ENCODE data around the gene RRP1B. TPM values are rescaled to one million over a fixed set of nuclear protein-coding genes. Genes with fewer than 3 reads are reported as not detected.

RRP1B gene
- total and polyA plus RNA-seq, 2 of the 13 experiments (the other 11 are each of a cell fraction or from before 2014, with no cell fraction given), result 16.3 to 46.2 TPM

DNA sequence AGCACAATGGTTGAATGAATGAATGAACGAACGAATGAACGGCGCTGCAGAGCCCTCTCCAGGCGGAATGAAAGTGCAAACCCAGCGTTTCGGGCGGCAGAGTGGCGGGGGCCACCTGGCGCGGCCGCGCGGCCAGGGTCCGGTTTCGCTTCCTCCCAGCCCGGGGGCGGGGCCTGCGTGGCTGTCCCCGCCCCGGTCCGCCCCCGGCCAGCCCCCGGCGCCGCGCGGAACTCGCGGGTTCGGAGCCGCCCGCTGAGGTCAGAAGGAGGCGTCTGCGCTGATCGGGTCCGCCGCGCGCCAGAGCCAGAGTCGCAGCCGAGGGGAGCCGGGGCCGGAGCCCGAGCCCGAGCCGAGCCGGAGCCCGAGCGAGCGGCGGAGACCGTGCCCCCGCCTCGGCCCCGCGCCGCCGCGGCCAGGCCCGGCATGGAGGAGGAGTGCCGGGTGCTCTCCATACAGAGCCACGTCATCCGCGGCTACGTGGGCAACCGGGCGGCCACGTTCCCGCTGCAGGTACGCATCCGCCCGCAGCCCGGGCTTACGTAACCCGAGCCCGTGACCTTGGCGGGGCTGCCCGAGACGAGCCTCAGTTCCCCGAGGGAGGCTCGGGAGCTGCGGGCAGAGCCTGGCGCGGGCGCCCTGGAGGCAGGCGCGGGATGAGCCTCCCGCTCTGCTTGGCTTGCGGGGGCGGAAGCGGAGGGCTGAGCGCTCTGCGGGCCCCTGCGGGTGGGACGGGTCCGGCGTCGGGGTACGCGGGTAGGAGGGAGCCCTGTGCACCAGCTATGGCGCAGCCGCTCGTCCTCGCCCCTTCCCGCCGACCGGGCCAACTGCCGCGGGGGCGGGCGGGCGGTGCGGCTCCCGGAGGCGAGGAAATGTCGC, 59.8 kb downstream of the RRP1B start, which contains the start of gene PDXK (continued):
- peak; percentile 37 for TF ChIP-seq FOSL2 (CRISPR knock-in tag; IDR thresholded peaks at IDR 0.05)
- no peak for TF ChIP-seq SCMH1 (CRISPR knock-in tag; IDR thresholded peaks at IDR 0.05; ENCODE audit: borderline replicate concordance)

DNA sequence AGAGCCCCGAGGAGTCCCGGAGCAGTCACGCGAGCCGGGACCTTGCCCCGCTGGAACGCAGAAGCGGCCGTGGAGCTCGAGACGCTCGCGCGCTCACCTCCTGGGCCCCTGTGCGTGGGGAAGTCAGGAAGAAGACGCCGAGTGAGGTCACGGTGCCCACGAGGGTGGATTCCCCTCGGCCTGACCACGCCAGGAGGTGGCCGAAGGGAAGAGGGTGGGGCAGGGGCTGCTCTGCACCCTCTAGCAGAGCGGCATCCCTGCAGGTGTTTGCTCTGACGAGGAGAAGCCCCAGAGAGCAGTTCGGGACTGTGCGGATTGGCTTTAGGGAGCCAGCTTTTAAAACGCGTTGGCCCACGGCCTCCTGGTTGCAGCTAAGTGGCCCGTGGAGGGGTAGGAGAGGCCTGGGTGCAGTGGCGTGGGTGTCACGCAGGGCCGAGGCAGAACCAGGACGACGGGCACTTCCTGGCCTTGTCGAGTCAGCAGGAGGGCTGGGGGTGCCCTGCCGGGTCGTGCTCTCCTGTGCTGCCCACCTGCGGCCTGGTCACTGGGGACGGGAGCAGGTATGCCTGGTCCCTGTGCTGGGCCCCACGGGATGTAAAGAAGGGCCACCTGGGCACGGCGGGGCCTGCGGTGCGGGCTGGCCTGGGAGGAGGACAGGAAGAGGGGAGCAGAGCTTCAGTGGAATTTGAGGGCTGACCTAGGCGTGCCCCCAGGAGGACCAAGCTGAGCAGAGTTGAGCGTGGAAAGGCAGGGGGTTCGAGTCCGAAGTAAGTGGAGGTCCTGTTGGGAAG, 60.6 kb downstream of the RRP1B start:
- ATAC-seq (peak; percentile 27), FAIRE-seq (no peak), DNase-seq (ENCODE audit: low spot score) (no peak)
- Histone ChIP-seq H3K4me3 (replicated peaks in 1 of 3; ENCODE audit: insufficient read depth in 1 of 3, low read depth in 2 of 3, low read length in 3 of 3) (peak overlapping the region; percentile 79 to 97 (median 91)), H3K27me3 (ENCODE audit: control insufficient read depth in 1 of 2, insufficient read depth in 2 of 2, low read length in 2 of 2) (peaks cover 2 to 4% of the 10 kb centered on the region in 2 experiments; a peak in 2 of 5 replicates), H2AFZ (ENCODE audit: low read length) (no peak overlapping the region), H4K20me1 (ENCODE audit: insufficient read depth, low read length) (peaks cover 27% of the 10 kb centered on the region), H3K4me1 (ENCODE audit: insufficient read depth, low read length) (peaks cover 45% of the 10 kb centered on the region), H3K9ac (ENCODE audit: insufficient read depth, low read depth, low read length) (peak overlapping the region; percentile 93), H3K36me3 (replicated peaks in 1 of 2; ENCODE audit: control insufficient read depth in 1 of 2, insufficient read depth in 2 of 2, low read length in 2 of 2) (peaks cover 8 to 19% of the 10 kb centered on the region in 2 experiments; a peak in 4 of 5 replicates), H3K4me2 (ENCODE audit: low read depth, low read length) (peak overlapping the region; percentile 98), H3K9me3 (ENCODE audit: low read length) (no peaks in the 10 kb centered on the region), H3K79me2 (ENCODE audit: insufficient read depth, low read length) (peaks cover 51% of the 10 kb centered on the region), H3K27ac (ENCODE audit: extremely low read length, insufficient read depth, low read length) (peak overlapping the region; percentile 73)
- in situ Hi-C loops (cut with HindIII; ENCODE audit: extremely low pct_ligation_motif_present, low pct_unique_long_range_greater_than_20kb) (no loop called here), intact Hi-C loops (cut with micrococcal nuclease; ENCODE audit: unreplicated experiment) (no loop called here)
- ChIA-PET POLR2A (interaction anchor here (0.8 to 2.7 kb wide), 5 partner anchors 8 to 20 kb away, joined by 3 to 43 read pairs (median 5); no protein-coding TSS in a partner anchor), CTCF (ENCODE audit: low intra/inter-chr PET ratio, low total read pairs) (no interaction called here)
- no TSS peak for BruUV-seq (replicated peaks)
- WGBS (ENCODE audit: low lambda C conversion rate), result 0% methylated on average over 12 of the region's 49 CpGs
- TF ChIP-seq ATF7-NPFF (CRISPR knock-in tag; IDR thresholded peaks at IDR 0.05; ENCODE audit: low read depth) (0 out of 2 replicates have a peak, but pooled peaks have one; percentile 43), POLR2A (IDR thresholded peaks at IDR 0.05; ENCODE audit: insufficient read depth in 1 of 2, low read depth in 2 of 2, low read length in 2 of 2) (peak in 1 of 2 experiments; percentile 28; a peak in 1 of 4 replicates), ZNF263 (CRISPR knock-in tag; IDR thresholded peaks at IDR 0.05) (no peak), ZSCAN31 (CRISPR knock-in tag; IDR thresholded peaks at IDR 0.05; ENCODE audit: low read depth) (0 out of 2 replicates have a peak, but pooled peaks have one; percentile 33), CENPX (CRISPR knock-in tag; IDR thresholded peaks at IDR 0.05) (no peak), SAP130 (CRISPR knock-in tag; IDR thresholded peaks at IDR 0.05; ENCODE audit: low read depth) (0 out of 2 replicates have a peak, but pooled peaks have one; percentile 26), NR3C1 (CRISPR knock-in tag; IDR thresholded peaks at IDR 0.05) (no peak)
- TF ChIP-seq, protein P1, sequence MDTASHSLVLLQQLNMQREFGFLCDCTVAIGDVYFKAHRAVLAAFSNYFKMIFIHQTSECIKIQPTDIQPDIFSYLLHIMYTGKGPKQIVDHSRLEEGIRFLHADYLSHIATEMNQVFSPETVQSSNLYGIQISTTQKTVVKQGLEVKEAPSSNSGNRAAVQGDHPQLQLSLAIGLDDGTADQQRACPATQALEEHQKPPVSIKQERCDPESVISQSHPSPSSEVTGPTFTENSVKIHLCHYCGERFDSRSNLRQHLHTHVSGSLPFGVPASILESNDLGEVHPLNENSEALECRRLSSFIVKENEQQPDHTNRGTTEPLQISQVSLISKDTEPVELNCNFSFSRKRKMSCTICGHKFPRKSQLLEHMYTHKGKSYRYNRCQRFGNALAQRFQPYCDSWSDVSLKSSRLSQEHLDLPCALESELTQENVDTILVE (CRISPR knock-in tag; IDR thresholded peaks at IDR 0.05), result no peak
- TF ChIP-seq, protein P2, sequence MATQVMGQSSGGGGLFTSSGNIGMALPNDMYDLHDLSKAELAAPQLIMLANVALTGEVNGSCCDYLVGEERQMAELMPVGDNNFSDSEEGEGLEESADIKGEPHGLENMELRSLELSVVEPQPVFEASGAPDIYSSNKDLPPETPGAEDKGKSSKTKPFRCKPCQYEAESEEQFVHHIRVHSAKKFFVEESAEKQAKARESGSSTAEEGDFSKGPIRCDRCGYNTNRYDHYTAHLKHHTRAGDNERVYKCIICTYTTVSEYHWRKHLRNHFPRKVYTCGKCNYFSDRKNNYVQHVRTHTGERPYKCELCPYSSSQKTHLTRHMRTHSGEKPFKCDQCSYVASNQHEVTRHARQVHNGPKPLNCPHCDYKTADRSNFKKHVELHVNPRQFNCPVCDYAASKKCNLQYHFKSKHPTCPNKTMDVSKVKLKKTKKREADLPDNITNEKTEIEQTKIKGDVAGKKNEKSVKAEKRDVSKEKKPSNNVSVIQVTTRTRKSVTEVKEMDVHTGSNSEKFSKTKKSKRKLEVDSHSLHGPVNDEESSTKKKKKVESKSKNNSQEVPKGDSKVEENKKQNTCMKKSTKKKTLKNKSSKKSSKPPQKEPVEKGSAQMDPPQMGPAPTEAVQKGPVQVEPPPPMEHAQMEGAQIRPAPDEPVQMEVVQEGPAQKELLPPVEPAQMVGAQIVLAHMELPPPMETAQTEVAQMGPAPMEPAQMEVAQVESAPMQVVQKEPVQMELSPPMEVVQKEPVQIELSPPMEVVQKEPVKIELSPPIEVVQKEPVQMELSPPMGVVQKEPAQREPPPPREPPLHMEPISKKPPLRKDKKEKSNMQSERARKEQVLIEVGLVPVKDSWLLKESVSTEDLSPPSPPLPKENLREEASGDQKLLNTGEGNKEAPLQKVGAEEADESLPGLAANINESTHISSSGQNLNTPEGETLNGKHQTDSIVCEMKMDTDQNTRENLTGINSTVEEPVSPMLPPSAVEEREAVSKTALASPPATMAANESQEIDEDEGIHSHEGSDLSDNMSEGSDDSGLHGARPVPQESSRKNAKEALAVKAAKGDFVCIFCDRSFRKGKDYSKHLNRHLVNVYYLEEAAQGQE (IDR thresholded peaks at IDR 0.05; ENCODE audit: borderline replicate concordance in 1 of 2, low read depth in 1 of 2, low read length in 2 of 2), result no peak
- TF ChIP-seq, protein P3, sequence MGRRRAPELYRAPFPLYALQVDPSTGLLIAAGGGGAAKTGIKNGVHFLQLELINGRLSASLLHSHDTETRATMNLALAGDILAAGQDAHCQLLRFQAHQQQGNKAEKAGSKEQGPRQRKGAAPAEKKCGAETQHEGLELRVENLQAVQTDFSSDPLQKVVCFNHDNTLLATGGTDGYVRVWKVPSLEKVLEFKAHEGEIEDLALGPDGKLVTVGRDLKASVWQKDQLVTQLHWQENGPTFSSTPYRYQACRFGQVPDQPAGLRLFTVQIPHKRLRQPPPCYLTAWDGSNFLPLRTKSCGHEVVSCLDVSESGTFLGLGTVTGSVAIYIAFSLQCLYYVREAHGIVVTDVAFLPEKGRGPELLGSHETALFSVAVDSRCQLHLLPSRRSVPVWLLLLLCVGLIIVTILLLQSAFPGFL (CRISPR knock-in tag; IDR thresholded peaks at IDR 0.05), result no peak
- TF ChIP-seq, protein P4, sequence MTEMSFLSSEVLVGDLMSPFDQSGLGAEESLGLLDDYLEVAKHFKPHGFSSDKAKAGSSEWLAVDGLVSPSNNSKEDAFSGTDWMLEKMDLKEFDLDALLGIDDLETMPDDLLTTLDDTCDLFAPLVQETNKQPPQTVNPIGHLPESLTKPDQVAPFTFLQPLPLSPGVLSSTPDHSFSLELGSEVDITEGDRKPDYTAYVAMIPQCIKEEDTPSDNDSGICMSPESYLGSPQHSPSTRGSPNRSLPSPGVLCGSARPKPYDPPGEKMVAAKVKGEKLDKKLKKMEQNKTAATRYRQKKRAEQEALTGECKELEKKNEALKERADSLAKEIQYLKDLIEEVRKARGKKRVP (CRISPR knock-in tag; IDR thresholded peaks at IDR 0.05), result no peak
